ENCODE measurements around the gene ANKRD13A. TPM values are rescaled to one million over a fixed set of nuclear protein-coding genes. Genes with fewer than 3 reads are reported as not detected.

Gene ANKRD13A
- total and polyA plus RNA-seq, 2 experiments from 2014 or later, result 77.3 to 241 TPM

DNA sequence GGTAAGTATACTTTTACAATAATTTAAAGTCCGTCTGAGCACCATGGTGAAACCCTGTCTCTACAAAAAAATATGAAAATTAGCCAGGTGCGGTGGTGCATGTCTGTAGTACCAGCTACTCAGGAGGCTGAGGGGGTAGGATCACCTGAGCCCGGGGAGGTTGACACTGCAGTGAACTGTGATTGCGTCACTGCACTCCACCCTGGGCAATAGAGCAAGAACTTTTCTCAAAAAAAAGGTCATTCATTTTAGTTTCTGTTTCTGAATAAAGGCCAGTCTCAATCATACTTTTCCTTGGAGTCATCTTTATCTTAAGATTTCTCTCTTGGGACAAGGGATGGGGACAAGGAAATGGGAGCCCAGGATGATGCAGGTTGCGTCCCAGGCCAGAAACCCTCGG is 12.9 kb downstream of the ANKRD13A start:
- 90 to 93% methylated on average over 6 of the region's 6 CpGs for WGBS, 2 experiments (ENCODE audit: low coverage in 1 of 2, low lambda C conversion rate in 2 of 2, missing lambda C conversion rate in 2 of 2)
- Histone ChIP-seq H2AFZ (no peak overlapping the region), H3K9me2 (ENCODE audit: insufficient read depth) (no peaks in the 10 kb centered on the region), H3K4me1 (ENCODE audit: insufficient read depth) (peaks cover 10% of the 10 kb centered on the region), H3K27me3 (replicated peaks; ENCODE audit: insufficient read depth) (no peaks in the 10 kb centered on the region), H3K9ac (no peak overlapping the region), H3K36me3 (ENCODE audit: low read depth) (peaks cover 45% of the 10 kb centered on the region), H4K20me1 (ENCODE audit: insufficient read depth) (peaks cover 8% of the 10 kb centered on the region; the same call in 1 of the 2 replicates), H3K4me3 (no peak overlapping the region), H3K27ac (peak overlapping the region; percentile 24; the same call in 1 of the 2 replicates), H3K4me2 (ENCODE audit: unreplicated experiment) (no peak overlapping the region), H3K79me2 (ENCODE audit: insufficient read depth) (peaks cover 99% of the 10 kb centered on the region), H3K9me3 (ENCODE audit: low read depth) (no peaks in the 10 kb centered on the region), H3F3A (ENCODE audit: insufficient read depth) (peaks cover 9% of the 10 kb centered on the region; the same call in 1 of the 2 replicates)
- peak; percentile 49 for DNase-seq
- no peak for TF ChIP-seq EZH2 (IDR thresholded peaks at IDR 0.05; ENCODE audit: insufficient read depth, poor library complexity, severe bottlenecking)
- TF ChIP-seq EZH2phosphoT487 (IDR thresholded peaks at IDR 0.05; ENCODE audit: insufficient read depth, low read depth), result no peak
- in situ Hi-C loops (cut with MboI), result no loop called here

DNA sequence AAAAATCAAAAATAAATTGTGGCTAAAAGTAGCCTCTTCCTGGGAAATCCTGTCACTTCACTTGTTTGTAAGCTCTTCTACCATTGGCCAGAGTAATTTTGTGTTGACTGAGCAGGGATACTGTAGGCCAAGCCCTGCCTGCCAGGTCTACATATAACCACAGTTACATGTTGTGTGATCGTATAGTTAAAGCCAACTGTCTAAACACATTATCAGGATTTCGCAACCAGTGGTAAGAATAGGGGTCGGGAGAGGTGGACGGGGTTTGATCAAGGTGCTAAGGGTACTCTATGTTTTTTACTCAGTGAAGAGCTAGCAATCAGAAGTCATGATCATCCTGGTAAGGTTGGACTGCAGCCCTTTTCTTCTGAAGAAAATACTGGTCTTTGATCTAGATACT is 13.4 kb downstream of the ANKRD13A start:
- Histone ChIP-seq H3K4me1 (ENCODE audit: insufficient read depth) (peaks cover 10% of the 10 kb centered on the region), H3K9me3 (ENCODE audit: low read depth) (no peaks in the 10 kb centered on the region), H3F3A (ENCODE audit: insufficient read depth) (peaks cover 9% of the 10 kb centered on the region; the same call in 1 of the 2 replicates), H3K27ac (peak overlapping the region; percentile 24; the same call in 1 of the 2 replicates), H4K20me1 (ENCODE audit: insufficient read depth) (peaks cover 5% of the 10 kb centered on the region; the same call in 1 of the 2 replicates), H2AFZ (no peak overlapping the region), H3K9me2 (ENCODE audit: insufficient read depth) (no peaks in the 10 kb centered on the region), H3K36me3 (ENCODE audit: low read depth) (peaks cover 50% of the 10 kb centered on the region), H3K4me2 (ENCODE audit: unreplicated experiment) (no peak overlapping the region), H3K27me3 (replicated peaks; ENCODE audit: insufficient read depth) (no peaks in the 10 kb centered on the region), H3K79me2 (ENCODE audit: insufficient read depth) (peaks cover 99% of the 10 kb centered on the region), H3K4me3 (no peak overlapping the region), H3K9ac (no peak overlapping the region)
- TF ChIP-seq EZH2phosphoT487 (IDR thresholded peaks at IDR 0.05; ENCODE audit: insufficient read depth, low read depth) (no peak), EZH2 (IDR thresholded peaks at IDR 0.05; ENCODE audit: insufficient read depth, poor library complexity, severe bottlenecking) (no peak)
- 94 to 96% methylated on average over 4 of the region's 4 CpGs for WGBS, 2 experiments (ENCODE audit: low coverage in 1 of 2, low lambda C conversion rate in 2 of 2, missing lambda C conversion rate in 2 of 2)
- DNase-seq, result no peak
- in situ Hi-C loops (cut with MboI), result no loop called here

GRCh38 chr12:110015132-110015531 is 15.9 kb downstream of the ANKRD13A start:
- TF ChIP-seq EZH2 (IDR thresholded peaks at IDR 0.05; ENCODE audit: insufficient read depth, poor library complexity, severe bottlenecking) (no peak), EZH2phosphoT487 (IDR thresholded peaks at IDR 0.05; ENCODE audit: insufficient read depth, low read depth) (no peak)
- Histone ChIP-seq H3K79me2 (ENCODE audit: insufficient read depth) (peaks cover 99% of the 10 kb centered on the region), H3K36me3 (ENCODE audit: low read depth) (peaks cover 73% of the 10 kb centered on the region), H3K4me2 (ENCODE audit: unreplicated experiment) (no peak overlapping the region), H3K4me1 (ENCODE audit: insufficient read depth) (peaks cover 10% of the 10 kb centered on the region), H3K27me3 (replicated peaks; ENCODE audit: insufficient read depth) (no peaks in the 10 kb centered on the region), H3K4me3 (no peak overlapping the region), H3K9me3 (ENCODE audit: low read depth) (no peaks in the 10 kb centered on the region), H3K9me2 (ENCODE audit: insufficient read depth) (no peaks in the 10 kb centered on the region), H3K9ac (no peak overlapping the region), H3K27ac (no peak overlapping the region), H3F3A (ENCODE audit: insufficient read depth) (0 out of 2 replicates have a peak, but pooled peaks cover 7% of the 10 kb centered on the region), H4K20me1 (ENCODE audit: insufficient read depth) (no peaks in the 10 kb centered on the region; the same call in 1 of the 2 replicates), H2AFZ (no peak overlapping the region)
- WGBS, 2 experiments (ENCODE audit: low coverage in 1 of 2, low lambda C conversion rate in 2 of 2, missing lambda C conversion rate in 2 of 2), result 78 to 83% methylated on average over 2 of the region's 2 CpGs
- DNase-seq, result no peak
- in situ Hi-C loops (cut with MboI), result no loop called here

GRCh38 chr12:110020956-110021355 is 21.7 kb downstream of the ANKRD13A start:
- no peak for DNase-seq
- no peaks in the 10 kb centered on the region for H4K20me1 ChIP-seq (ENCODE audit: insufficient read depth)
- H3K36me3 ChIP-seq (ENCODE audit: low read depth), result peaks cover 65% of the 10 kb centered on the region
- TF ChIP-seq EZH2 (IDR thresholded peaks at IDR 0.05; ENCODE audit: insufficient read depth, poor library complexity, severe bottlenecking), result no peak
- TF ChIP-seq EZH2phosphoT487 (IDR thresholded peaks at IDR 0.05; ENCODE audit: insufficient read depth, low read depth), result no peak
- no peaks in the 10 kb centered on the region for H3K9me2 ChIP-seq (ENCODE audit: insufficient read depth)
- H3K27ac ChIP-seq, result no peak overlapping the region
- no peak overlapping the region for H3K9ac ChIP-seq
- WGBS, 2 experiments (ENCODE audit: low coverage in 1 of 2, low lambda C conversion rate in 2 of 2, missing lambda C conversion rate in 2 of 2), result 59 to 64% methylated on average over 4 of the region's 4 CpGs
- H3K4me1 ChIP-seq (ENCODE audit: insufficient read depth), result peaks cover 34% of the 10 kb centered on the region
- H3F3A ChIP-seq (ENCODE audit: insufficient read depth), result peaks cover 58% of the 10 kb centered on the region
- no peaks in the 10 kb centered on the region for H3K9me3 ChIP-seq (ENCODE audit: low read depth)
- H3K4me2 ChIP-seq (ENCODE audit: unreplicated experiment), result no peak overlapping the region
- H3K79me2 ChIP-seq (ENCODE audit: insufficient read depth), result peaks cover 71% of the 10 kb centered on the region
- no peak overlapping the region for H2AFZ ChIP-seq
- H3K4me3 ChIP-seq, result no peak overlapping the region
- H3K27me3 ChIP-seq (replicated peaks; ENCODE audit: insufficient read depth), result no peaks in the 10 kb centered on the region
- in situ Hi-C loops (cut with MboI), result no loop called here
